AG10803 (cell line): ENCODE results near the gene IQGAP3.
A peak's percentile ranks its signal among the peaks of the same experiment; 100 is the strongest.
"Not testable (repeated sequence)": the region's sequence is repeated elsewhere in the genome, so short reads cannot be mapped to it uniquely, and the experiment has no call there.

Experiments used
- DNase-seq: peaks from one replicate; pipeline ENCODE4 v3.0.0; 2010; ENCODE audit warnings: low read depth
- H3K4me3 ChIP-seq: 2 replicates; pipeline ENCODE4 v1.5.1; 2011; ENCODE audit warnings: mild to moderate bottlenecking, low read length, control low read depth
- TF ChIP-seq, protein P1 (sequence below): conservative IDR thresholded peaks from 2 replicates; pipeline ENCODE4 v1.5.1; 2011; ENCODE audit warnings: mild to moderate bottlenecking, low read length, control low read depth, inconsistent platforms

Gene IQGAP3

DNA sequence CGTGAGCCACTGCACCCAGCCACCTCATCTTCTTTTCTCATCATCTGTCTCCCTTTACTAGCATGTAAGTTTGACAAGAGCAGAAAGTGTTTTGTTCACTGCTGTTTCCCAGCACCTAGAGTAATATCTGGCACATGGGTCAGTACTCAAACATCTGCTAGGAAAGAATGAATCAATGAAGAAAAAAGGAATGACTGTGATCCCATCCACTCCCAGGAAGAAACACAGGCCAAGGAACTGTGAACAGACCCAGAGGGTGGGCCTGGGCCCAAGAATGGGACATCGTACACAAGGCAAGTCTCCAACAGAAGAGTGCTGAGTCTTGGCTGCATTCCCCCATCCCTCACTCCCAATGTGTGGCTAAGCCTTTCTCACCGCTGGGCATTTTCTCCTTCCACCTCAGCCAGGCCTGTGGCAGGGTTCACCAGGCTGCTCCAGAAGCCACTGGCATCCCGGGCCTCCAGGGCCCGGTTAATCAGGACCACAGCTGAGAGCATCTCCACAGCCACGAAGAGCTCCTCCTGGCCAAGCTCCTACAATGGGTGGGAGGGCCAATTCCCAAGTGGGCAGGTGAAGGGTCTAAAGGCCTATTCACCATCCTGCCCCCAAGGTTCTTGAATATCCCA is 18.4 kb downstream of the IQGAP3 start:
- TF ChIP-seq, protein P1, sequence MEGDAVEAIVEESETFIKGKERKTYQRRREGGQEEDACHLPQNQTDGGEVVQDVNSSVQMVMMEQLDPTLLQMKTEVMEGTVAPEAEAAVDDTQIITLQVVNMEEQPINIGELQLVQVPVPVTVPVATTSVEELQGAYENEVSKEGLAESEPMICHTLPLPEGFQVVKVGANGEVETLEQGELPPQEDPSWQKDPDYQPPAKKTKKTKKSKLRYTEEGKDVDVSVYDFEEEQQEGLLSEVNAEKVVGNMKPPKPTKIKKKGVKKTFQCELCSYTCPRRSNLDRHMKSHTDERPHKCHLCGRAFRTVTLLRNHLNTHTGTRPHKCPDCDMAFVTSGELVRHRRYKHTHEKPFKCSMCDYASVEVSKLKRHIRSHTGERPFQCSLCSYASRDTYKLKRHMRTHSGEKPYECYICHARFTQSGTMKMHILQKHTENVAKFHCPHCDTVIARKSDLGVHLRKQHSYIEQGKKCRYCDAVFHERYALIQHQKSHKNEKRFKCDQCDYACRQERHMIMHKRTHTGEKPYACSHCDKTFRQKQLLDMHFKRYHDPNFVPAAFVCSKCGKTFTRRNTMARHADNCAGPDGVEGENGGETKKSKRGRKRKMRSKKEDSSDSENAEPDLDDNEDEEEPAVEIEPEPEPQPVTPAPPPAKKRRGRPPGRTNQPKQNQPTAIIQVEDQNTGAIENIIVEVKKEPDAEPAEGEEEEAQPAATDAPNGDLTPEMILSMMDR: no peak
- peak; percentile 5 for DNase-seq
- no peak overlapping the region for H3K4me3 ChIP-seq

GRCh38 chr1:156552937-156553336 is 19.4 kb downstream of the IQGAP3 start:
- not testable (repeated sequence) for DNase-seq, H3K4me3 ChIP-seq

DNA sequence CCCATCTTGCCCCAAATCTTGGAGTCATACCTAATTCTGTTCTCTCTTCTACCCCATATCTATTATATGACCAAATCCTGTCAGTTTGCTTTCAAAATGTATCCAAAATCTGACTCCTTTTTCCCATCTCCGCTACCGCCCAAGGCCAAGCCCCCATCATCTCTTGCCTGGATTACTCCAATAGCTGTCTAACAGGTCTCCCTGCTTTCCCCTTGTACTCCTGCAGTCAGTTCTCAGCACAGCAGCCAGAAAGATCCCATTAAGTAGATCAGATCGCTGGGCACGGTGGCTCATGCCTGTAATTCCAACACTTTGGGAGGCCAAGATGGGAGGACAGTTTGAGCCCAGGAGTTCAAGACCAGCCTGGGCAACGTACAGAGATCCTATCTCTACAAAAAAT is 19.8 kb downstream of the IQGAP3 start:
- no peak for DNase-seq
- no peak overlapping the region for H3K4me3 ChIP-seq
- TF ChIP-seq, protein P1: no peak

DNA sequence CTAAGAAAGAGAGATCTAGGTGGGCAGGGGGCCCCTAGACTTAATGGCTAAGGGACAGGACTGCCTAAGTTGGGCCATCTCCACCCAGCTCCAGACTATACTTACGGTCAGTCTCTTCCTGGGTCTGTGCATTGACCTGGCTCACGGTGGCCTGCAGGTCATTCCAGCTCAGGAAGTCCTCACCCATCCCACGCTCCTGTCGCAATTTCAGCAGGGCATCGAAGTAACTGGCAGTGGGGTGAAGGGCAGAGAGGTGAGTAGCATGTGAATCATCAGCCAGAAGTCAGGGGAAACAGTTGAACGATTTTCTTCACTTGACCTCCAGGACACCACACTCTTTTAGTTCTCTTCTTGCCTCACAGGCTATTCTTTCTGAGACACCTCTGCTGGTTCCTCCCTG is 20.5 kb downstream of the IQGAP3 start:
- peak; percentile 15 for DNase-seq
- no peak overlapping the region for H3K4me3 ChIP-seq
- TF ChIP-seq, protein P1: no peak

DNA sequence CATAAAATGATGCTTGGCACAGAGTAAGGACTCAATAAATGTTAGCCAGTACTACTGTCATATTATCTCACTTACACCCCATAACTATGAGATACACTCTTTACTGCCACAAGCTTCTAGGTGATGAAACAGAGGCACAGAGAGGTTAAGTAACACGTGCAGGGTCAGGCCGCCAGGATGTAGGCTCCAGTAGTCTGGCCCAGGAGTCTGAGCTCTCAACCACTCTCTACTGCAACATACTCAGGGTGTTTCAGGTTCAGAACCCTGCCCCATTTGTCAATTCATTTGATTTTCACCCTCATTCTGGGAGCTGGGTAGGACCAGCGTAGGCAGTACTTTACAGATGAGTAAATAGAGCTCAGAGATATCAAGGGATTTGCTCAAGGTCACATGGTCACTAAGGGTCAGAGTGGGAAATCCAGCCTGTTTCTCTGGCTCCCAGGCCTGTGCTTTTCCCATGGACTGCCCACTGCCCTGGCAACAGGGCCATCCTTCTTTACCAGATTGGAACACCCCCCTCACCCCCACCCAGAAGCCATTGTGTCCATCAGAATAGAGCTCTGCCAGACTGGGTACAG is 21.2 kb downstream of the IQGAP3 start:
- H3K4me3 ChIP-seq: no peak overlapping the region
- DNase-seq: no peak

GRCh38 chr1:156550346-156550745 is 22.0 kb downstream of the IQGAP3 start:
- TF ChIP-seq, protein P1: no peak
- H3K4me3 ChIP-seq: no peak overlapping the region
- DNase-seq: no peak

More for the DNA sequence above, 21.2 kb downstream of the IQGAP3 start:
- TF ChIP-seq, protein P1: no peak

DNA sequence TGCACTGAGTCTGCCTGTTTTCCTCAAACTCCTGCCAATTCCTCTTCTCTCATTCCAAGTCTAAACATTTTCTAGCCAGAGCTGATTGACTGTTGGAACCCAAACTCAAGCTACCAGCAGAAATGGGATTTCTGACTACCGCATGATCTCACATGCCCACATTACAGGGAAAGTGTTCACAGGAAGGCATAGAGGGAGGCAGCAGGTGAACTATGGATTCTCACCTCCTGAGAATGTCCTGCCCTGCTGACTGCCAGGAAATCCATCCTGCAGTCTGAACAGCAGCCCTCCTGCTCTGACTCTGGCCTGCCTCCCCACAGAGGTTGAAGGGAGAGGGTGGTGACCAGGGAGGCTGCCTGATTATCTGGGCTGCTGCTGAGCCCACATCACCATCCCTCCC is 22.5 kb downstream of the IQGAP3 start:
- H3K4me3 ChIP-seq: no peak overlapping the region
- TF ChIP-seq, protein P1: no peak
- no peak for DNase-seq
